SK-N-SH (cell line): ENCODE results near the gene DNAH6. TPM values are rescaled to one million over a fixed set of nuclear protein-coding genes. Genes with fewer than 3 reads are reported as not detected.

Experiments
- CTCF ChIA-PET: fragments of 300-600, 350-600 bp; formaldehyde crosslinking; extraction: SDS; loops from one replicate; lab custom pipeline; 2021; lab: Yijun Ruan, JAX
- POLR2A ChIA-PET: fragments of 350-600 bp; sonication (Branson Sonifier 250); formaldehyde crosslinking; extraction: SDS; loops from one replicate; lab custom pipeline; 2020; ENCODE audit warnings: antibody characterized with exemption, inconsistent platforms; lab: Yijun Ruan, JAX
- DNase-seq: peaks from one replicate; pipeline ENCODE4 v3.0.0; 2012
- H2AFZ ChIP-seq: fragments of 200-600 bp; sonication (generic); 2 replicates; pipeline ENCODE4 v1.8.1; 2016; ENCODE audit warnings: antibody characterized with exemption, mild to moderate bottlenecking, low read depth
- H3F3A ChIP-seq: fragments of 200-600 bp; sonication (generic); replicated peaks from 2 replicates; pipeline ENCODE3; 2016; ENCODE audit warnings: antibody characterized with exemption, mild to moderate bottlenecking; ENCODE audit not compliant: insufficient read depth
- H3K27ac ChIP-seq, 2 experiments: fragments of 200-500 bp in 1 of 2; fragments of 200-600 bp in 1 of 2; sonication (Bioruptor generic) in 1 of 2; sonication (generic), shearing (Covaris generic) in 1 of 2; 2 replicates each; pipeline versions ENCODE4 v1.5.1 to v1.6.1; 2014 to 2016; ENCODE audit warnings: low read depth in 2 of 2, inconsistent platforms in 1 of 2, low read length in 1 of 2, mild to moderate bottlenecking in 1 of 2, mixed read lengths in 1 of 2
- H3K27me3 ChIP-seq: fragments of 200-600 bp; sonication (generic), shearing (Covaris generic); 2 replicates; pipeline ENCODE4 v1.6.1; 2016; ENCODE audit warnings: mixed run types; ENCODE audit not compliant: insufficient read depth
- H3K36me3 ChIP-seq, 2 experiments: fragments of 200-500 bp in 1 of 2; fragments of 200-600 bp in 1 of 2; sonication (Bioruptor generic) in 1 of 2; sonication (generic) in 1 of 2; replicated peaks in 1 of 2; 2 replicates each; pipeline versions ENCODE3 to v1.5.1; 2014 to 2016; ENCODE audit warnings: low read length in 1 of 2, mild to moderate bottlenecking in 1 of 2; ENCODE audit not compliant: insufficient read depth in 2 of 2, control insufficient read depth in 1 of 2
- H3K4me1 ChIP-seq, 2 experiments: fragments of 200-500 bp in 1 of 2; fragments of 200-600 bp in 1 of 2; sonication (Bioruptor generic) in 1 of 2; sonication (generic), shearing (Covaris generic) in 1 of 2; 2 replicates each; pipeline versions ENCODE4 v1.5.1 to v1.6.1; 2014 to 2016; ENCODE audit warnings: low read depth in 1 of 2, low read length in 1 of 2, mixed run types in 1 of 2; ENCODE audit not compliant: insufficient read depth in 2 of 2, control insufficient read depth in 1 of 2
- H3K4me2 ChIP-seq: fragments of 200-600 bp; sonication (generic), shearing (Covaris generic); 2 replicates; pipeline ENCODE4 v1.6.1; 2017; ENCODE audit warnings: mixed run types
- H3K4me3 ChIP-seq, 2 experiments: fragments of 200-500 bp in 1 of 2; fragments of 200-600 bp in 1 of 2; sonication (Bioruptor generic) in 1 of 2; sonication (generic), shearing (Covaris generic) in 1 of 2; 2 replicates each; pipeline versions ENCODE4 v1.5.1 to v1.8.1; 2014 to 2016; ENCODE audit warnings: low read depth in 2 of 2, inconsistent platforms in 1 of 2, low read length in 1 of 2, mild to moderate bottlenecking in 1 of 2, mixed read lengths in 1 of 2, moderate library complexity in 1 of 2
- H3K79me2 ChIP-seq: fragments of 200-600 bp; sonication (generic); 2 replicates; pipeline ENCODE4 v1.8.1; 2017; ENCODE audit warnings: mild to moderate bottlenecking; ENCODE audit not compliant: insufficient read depth
- H3K9ac ChIP-seq: fragments of 200-600 bp; sonication (generic); 2 replicates; pipeline ENCODE4 v1.6.1; 2017; ENCODE audit warnings: mixed run types
- H3K9me2 ChIP-seq: fragments of 200-600 bp; sonication (generic); 2 replicates; pipeline ENCODE4 v1.6.1; 2017; ENCODE audit warnings: mixed run types
- H3K9me3 ChIP-seq: fragments of 200-600 bp; sonication (generic); 2 replicates; pipeline ENCODE4 v1.6.1; 2017; ENCODE audit warnings: mixed run types, mild to moderate bottlenecking, moderate library complexity
- H4K20me1 ChIP-seq: fragments of 200-600 bp; sonication (generic); 2 replicates; pipeline ENCODE4 v1.6.1; 2017; ENCODE audit warnings: mild to moderate bottlenecking, mixed run types; ENCODE audit not compliant: insufficient read depth
- CHD2 ChIP-seq: fragments of 150-350 bp; IDR thresholded peaks from 2 replicates; pipeline ENCODE4 v1.6.1; 2018; ENCODE audit warnings: low read length; ENCODE audit not compliant: partially characterized antibody
- CTCF ChIP-seq: fragments of 200-600 bp; sonication (generic); IDR thresholded peaks from 2 replicates; pipeline ENCODE4 v1.6.1; 2017; ENCODE audit warnings: antibody characterized with exemption, mild to moderate bottlenecking, moderate library complexity
- FOXM1 ChIP-seq: IDR thresholded peaks from 2 replicates; pipeline ENCODE4 v1.4.0; 2012; ENCODE audit warnings: low read depth, mild to moderate bottlenecking
- JUND ChIP-seq: IDR thresholded peaks from 2 replicates; pipeline ENCODE4 v1.4.0; 2012
- NFIC ChIP-seq: IDR thresholded peaks from 2 replicates; pipeline ENCODE4 v1.4.0; 2012; ENCODE audit warnings: borderline replicate concordance
- NRF1 ChIP-seq: IDR thresholded peaks from 2 replicates; pipeline ENCODE4 v1.6.1; 2012; ENCODE audit warnings: low read depth, mild to moderate bottlenecking, low read length
- POLR2AphosphoS5 ChIP-seq: IDR thresholded peaks from 2 replicates; pipeline ENCODE4 v1.6.1; 2012; ENCODE audit warnings: low read depth, low read length
- RAD21 ChIP-seq: IDR thresholded peaks from 2 replicates; pipeline ENCODE4 v1.6.1; 2012; ENCODE audit warnings: mild to moderate bottlenecking, low read length
- RCOR1 ChIP-seq: fragments of 150-350 bp; IDR thresholded peaks from 2 replicates; pipeline ENCODE4 v1.6.1; 2017; ENCODE audit warnings: antibody characterized with exemption, low read length
- RFX5 ChIP-seq: IDR thresholded peaks from 2 replicates; pipeline ENCODE4 v1.6.1; 2012; ENCODE audit warnings: mild to moderate bottlenecking, improper control_type of control experiment, low read length
- TAF1 ChIP-seq: IDR thresholded peaks from 2 replicates; pipeline ENCODE4 v1.6.1; 2012; ENCODE audit warnings: low read depth, mild to moderate bottlenecking, low read length, moderate library complexity, borderline replicate concordance
- TCF12 ChIP-seq: IDR thresholded peaks from 2 replicates; pipeline ENCODE4 v1.4.0; 2012
- YY1 ChIP-seq: IDR thresholded peaks from 2 replicates; pipeline ENCODE4 v1.4.0; 2012; ENCODE audit warnings: low read depth, mild to moderate bottlenecking
- ZBTB33 ChIP-seq: IDR thresholded peaks from 2 replicates; pipeline ENCODE4 v1.4.0; 2012; ENCODE audit warnings: low read depth, borderline replicate concordance
- WGBS: methylation state at CpG from one replicate; pipeline ENCODE4 v1.1.6; 2017; ENCODE audit warnings: low lambda C conversion rate; 5-methylcytosine and 5-hydroxymethylcytosine counted together
- polyA plus RNA-seq, 3 experiments: library from polyadenylated mRNA; depleted of rRNA; stranded (reverse); fragments of >200 nt; gene quantifications; 2 replicates each; pipeline ENCODE4 v1.2.3, GENCODE V29; 2012
- TF ChIP-seq, protein P1 (sequence below): IDR thresholded peaks from 2 replicates; pipeline ENCODE4 v1.4.0; 2012; ENCODE audit warnings: low read depth
- TF ChIP-seq, protein P2 (sequence below): IDR thresholded peaks from 2 replicates; pipeline ENCODE4; 2012
- TF ChIP-seq, protein P3 (sequence below): IDR thresholded peaks from 2 replicates; pipeline ENCODE4 v1.4.0; 2012; ENCODE audit warnings: low read depth, borderline replicate concordance

The DNAH6 gene
- polyA plus RNA-seq, 1 of the 3 experiments (the other 2 are of a cell fraction) = 0.03 TPM

- WGBS = 26% methylated on average over 4 of the region's 4 CpGs
- no peak overlapping the region for H3K9ac ChIP-seq
- no peaks in the 10 kb centered on the region for H3K36me3 ChIP-seq
- no peak overlapping the region for H3K4me3 ChIP-seq
- no peak overlapping the region for H3K4me2 ChIP-seq
- H3F3A ChIP-seq = no peaks in the 10 kb centered on the region
- CTCF ChIA-PET = interaction anchor here (1.2 kb wide), 1 partner anchor 27 kb away, joined by 5 read pairs; no protein-coding TSS in a partner anchor
- no peaks in the 10 kb centered on the region for H4K20me1 ChIP-seq
- no peaks in the 10 kb centered on the region for H3K27me3 ChIP-seq
- no peaks in the 10 kb centered on the region for H3K79me2 ChIP-seq
- no peak for TF ChIP-seq NRF1
- TF ChIP-seq JUND = no peak
- TF ChIP-seq YY1 = no peak
- TF ChIP-seq ZBTB33 = no peak
- no peak for TF ChIP-seq TCF12
- TF ChIP-seq RFX5 = no peak
- TF ChIP-seq RAD21 = no peak
- TF ChIP-seq RCOR1 = no peak
- TF ChIP-seq TAF1 = no peak
- TF ChIP-seq, protein P1, sequence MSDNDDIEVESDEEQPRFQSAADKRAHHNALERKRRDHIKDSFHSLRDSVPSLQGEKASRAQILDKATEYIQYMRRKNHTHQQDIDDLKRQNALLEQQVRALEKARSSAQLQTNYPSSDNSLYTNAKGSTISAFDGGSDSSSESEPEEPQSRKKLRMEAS = no peak
- TF ChIP-seq, protein P2, sequence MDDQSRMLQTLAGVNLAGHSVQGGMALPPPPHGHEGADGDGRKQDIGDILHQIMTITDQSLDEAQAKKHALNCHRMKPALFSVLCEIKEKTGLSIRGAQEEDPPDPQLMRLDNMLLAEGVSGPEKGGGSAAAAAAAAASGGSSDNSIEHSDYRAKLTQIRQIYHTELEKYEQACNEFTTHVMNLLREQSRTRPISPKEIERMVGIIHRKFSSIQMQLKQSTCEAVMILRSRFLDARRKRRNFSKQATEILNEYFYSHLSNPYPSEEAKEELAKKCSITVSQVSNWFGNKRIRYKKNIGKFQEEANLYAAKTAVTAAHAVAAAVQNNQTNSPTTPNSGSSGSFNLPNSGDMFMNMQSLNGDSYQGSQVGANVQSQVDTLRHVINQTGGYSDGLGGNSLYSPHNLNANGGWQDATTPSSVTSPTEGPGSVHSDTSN = no peak
- TF ChIP-seq, protein P3, sequence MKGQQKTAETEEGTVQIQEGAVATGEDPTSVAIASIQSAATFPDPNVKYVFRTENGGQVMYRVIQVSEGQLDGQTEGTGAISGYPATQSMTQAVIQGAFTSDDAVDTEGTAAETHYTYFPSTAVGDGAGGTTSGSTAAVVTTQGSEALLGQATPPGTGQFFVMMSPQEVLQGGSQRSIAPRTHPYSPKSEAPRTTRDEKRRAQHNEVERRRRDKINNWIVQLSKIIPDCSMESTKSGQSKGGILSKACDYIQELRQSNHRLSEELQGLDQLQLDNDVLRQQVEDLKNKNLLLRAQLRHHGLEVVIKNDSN = no peak
- TF ChIP-seq NFIC = no peak
- TF ChIP-seq CTCF = no peak
- no peak for TF ChIP-seq CHD2
- TF ChIP-seq FOXM1 = no peak
- TF ChIP-seq POLR2AphosphoS5 = no peak
- DNase-seq = no peak
- H3K4me1 ChIP-seq = no peaks in the 10 kb centered on the region
- no peaks in the 10 kb centered on the region for H3K9me2 ChIP-seq
- H3K9me3 ChIP-seq = no peaks in the 10 kb centered on the region
- no peak overlapping the region for H3K27ac ChIP-seq
- no peak overlapping the region for H2AFZ ChIP-seq
- POLR2A ChIA-PET = no interaction called here
Observed at GRCh38 chr2:84603911-84604310, 87.6 kb downstream of the DNAH6 start.
